ENCODE data around the gene POLN. TPM values are rescaled to one million over a fixed set of nuclear protein-coding genes. Genes with fewer than 3 reads are reported as not detected.

The POLN gene
- total RNA-seq, 1 donor: 2.9 TPM

DNA sequence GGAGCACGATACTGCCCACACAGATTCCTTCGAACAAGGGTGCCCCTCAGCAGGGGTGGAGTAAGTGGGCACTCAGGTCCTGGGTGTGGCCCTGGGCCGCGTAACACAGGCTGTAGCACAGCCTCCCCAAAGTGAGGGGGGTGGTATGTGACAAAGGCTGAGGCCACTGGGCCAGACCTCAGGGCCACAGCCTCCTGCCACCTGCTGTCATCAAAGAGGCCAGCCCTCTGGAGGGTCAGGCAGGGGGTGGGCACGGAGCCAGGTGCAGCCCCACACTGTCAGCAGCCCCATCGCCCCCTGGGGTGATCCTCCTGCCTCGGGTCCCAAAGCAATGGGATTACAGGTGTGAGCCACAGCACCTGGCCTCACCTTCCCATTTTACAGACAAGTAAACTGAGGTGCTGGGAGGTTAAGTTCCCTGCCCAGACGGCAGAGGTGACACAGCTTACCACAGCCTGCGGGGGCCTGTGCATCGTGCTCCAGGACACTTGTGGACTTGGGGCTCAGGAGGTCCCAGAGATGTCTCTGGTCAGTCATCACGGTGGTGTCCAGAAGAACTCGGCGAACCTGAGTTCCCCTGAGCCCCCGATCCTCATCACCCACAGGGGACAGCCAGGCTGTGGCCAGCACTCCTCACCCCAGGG lies 47.5 kb upstream of the POLN start:
- no peaks in the 10 kb centered on the region for H3K9me3 ChIP-seq (ENCODE audit: low read depth, low read length)

DNA sequence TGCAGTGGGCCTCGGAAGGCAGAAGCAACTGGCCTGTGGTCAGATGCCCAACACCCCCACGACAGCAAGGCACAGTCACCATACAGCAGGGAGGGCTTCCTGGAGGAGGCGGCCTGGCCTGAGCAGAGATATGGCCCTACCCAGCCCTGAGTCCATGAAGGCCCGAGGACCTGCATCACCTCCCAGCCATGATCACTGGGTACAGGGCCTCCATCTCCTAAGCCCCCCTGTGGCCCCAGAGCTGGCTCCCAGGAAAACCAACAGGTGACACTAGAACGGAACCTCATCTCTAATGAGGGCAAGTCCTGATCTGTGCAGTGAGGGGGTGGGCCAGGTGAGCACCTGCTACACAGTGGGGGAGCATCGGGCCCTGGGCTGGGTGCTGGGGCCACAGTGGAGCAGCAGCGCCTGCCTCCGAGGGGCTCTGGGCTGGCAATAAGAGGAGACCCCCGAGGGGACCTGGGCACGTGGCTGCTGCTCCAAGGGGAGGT lies 46.2 kb upstream of the POLN start:
- Histone ChIP-seq H3K9me3 (ENCODE audit: low read depth, low read length) (no peaks in the 10 kb centered on the region), H3K4me2 (ENCODE audit: insufficient read depth, low read length) (no peak overlapping the region), H3K4me1 (ENCODE audit: insufficient read depth, low read length) (no peaks in the 10 kb centered on the region), H3K79me2 (ENCODE audit: insufficient read depth, low read length) (no peaks in the 10 kb centered on the region), H3K4me3 (ENCODE audit: insufficient read depth, low read length) (no peak overlapping the region), H3K27me3 (ENCODE audit: insufficient read depth, low read length) (no peaks in the 10 kb centered on the region), H4K20me1 (ENCODE audit: insufficient read depth, low read length) (no peaks in the 10 kb centered on the region), H2AFZ (ENCODE audit: low read length) (no peak overlapping the region), H3K27ac (ENCODE audit: low read depth, low read length) (no peak overlapping the region), H3K36me3 (ENCODE audit: insufficient read depth, low read length) (no peaks in the 10 kb centered on the region)
- DNase-seq (ENCODE audit: insufficient read length, low spot score, missing footprints): peak; percentile 51
- TF ChIP-seq, protein P1, sequence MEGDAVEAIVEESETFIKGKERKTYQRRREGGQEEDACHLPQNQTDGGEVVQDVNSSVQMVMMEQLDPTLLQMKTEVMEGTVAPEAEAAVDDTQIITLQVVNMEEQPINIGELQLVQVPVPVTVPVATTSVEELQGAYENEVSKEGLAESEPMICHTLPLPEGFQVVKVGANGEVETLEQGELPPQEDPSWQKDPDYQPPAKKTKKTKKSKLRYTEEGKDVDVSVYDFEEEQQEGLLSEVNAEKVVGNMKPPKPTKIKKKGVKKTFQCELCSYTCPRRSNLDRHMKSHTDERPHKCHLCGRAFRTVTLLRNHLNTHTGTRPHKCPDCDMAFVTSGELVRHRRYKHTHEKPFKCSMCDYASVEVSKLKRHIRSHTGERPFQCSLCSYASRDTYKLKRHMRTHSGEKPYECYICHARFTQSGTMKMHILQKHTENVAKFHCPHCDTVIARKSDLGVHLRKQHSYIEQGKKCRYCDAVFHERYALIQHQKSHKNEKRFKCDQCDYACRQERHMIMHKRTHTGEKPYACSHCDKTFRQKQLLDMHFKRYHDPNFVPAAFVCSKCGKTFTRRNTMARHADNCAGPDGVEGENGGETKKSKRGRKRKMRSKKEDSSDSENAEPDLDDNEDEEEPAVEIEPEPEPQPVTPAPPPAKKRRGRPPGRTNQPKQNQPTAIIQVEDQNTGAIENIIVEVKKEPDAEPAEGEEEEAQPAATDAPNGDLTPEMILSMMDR (IDR thresholded peaks at IDR 0.05; ENCODE audit: extremely low read depth, low read depth, low read length): no peak

More for the DNA sequence above, 47.5 kb upstream of the POLN start:
- Histone ChIP-seq H3K79me2 (ENCODE audit: insufficient read depth, low read length) (no peaks in the 10 kb centered on the region), H4K20me1 (ENCODE audit: insufficient read depth, low read length) (no peaks in the 10 kb centered on the region), H3K27me3 (ENCODE audit: insufficient read depth, low read length) (no peaks in the 10 kb centered on the region), H3K27ac (ENCODE audit: low read depth, low read length) (no peak overlapping the region), H3K4me3 (ENCODE audit: insufficient read depth, low read length) (no peak overlapping the region), H3K36me3 (ENCODE audit: insufficient read depth, low read length) (no peaks in the 10 kb centered on the region), H3K4me1 (ENCODE audit: insufficient read depth, low read length) (no peaks in the 10 kb centered on the region), H2AFZ (ENCODE audit: low read length) (no peak overlapping the region), H3K4me2 (ENCODE audit: insufficient read depth, low read length) (no peak overlapping the region)
- peak; percentile 47 for DNase-seq (ENCODE audit: insufficient read length, low spot score, missing footprints)
- TF ChIP-seq, protein P1 (IDR thresholded peaks at IDR 0.05; ENCODE audit: extremely low read depth, low read depth, low read length): no peak

DNA sequence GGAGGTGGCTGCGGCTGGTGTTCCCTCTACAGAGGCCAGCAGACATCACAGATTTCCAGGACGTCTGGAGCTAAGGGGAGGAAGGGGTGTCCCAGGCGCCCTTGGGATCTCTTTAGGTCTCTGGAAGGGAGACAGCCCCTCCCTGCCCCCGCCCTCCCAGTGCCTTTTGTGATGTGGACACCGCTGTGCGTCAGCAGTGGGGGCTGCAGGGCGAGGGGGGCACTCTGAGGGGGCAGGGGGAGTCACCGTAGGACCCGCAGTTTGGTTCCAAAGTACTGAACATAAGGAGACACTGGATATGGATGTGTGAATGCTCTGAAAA lies 45.6 kb upstream of the POLN start:
- Histone ChIP-seq H4K20me1 (ENCODE audit: insufficient read depth, low read length) (no peaks in the 10 kb centered on the region), H3K79me2 (ENCODE audit: insufficient read depth, low read length) (no peaks in the 10 kb centered on the region), H3K9me3 (ENCODE audit: low read depth, low read length) (no peaks in the 10 kb centered on the region), H3K27me3 (ENCODE audit: insufficient read depth, low read length) (no peaks in the 10 kb centered on the region), H2AFZ (ENCODE audit: low read length) (no peak overlapping the region), H3K4me2 (ENCODE audit: insufficient read depth, low read length) (no peak overlapping the region), H3K36me3 (ENCODE audit: insufficient read depth, low read length) (no peaks in the 10 kb centered on the region), H3K4me3 (ENCODE audit: insufficient read depth, low read length) (no peak overlapping the region), H3K27ac (ENCODE audit: low read depth, low read length) (no peak overlapping the region), H3K4me1 (ENCODE audit: insufficient read depth, low read length) (no peaks in the 10 kb centered on the region)
- peak; percentile 39 for DNase-seq (ENCODE audit: insufficient read length, low spot score, missing footprints)
- TF ChIP-seq, protein P1 (IDR thresholded peaks at IDR 0.05; ENCODE audit: extremely low read depth, low read depth, low read length): no peak

DNA sequence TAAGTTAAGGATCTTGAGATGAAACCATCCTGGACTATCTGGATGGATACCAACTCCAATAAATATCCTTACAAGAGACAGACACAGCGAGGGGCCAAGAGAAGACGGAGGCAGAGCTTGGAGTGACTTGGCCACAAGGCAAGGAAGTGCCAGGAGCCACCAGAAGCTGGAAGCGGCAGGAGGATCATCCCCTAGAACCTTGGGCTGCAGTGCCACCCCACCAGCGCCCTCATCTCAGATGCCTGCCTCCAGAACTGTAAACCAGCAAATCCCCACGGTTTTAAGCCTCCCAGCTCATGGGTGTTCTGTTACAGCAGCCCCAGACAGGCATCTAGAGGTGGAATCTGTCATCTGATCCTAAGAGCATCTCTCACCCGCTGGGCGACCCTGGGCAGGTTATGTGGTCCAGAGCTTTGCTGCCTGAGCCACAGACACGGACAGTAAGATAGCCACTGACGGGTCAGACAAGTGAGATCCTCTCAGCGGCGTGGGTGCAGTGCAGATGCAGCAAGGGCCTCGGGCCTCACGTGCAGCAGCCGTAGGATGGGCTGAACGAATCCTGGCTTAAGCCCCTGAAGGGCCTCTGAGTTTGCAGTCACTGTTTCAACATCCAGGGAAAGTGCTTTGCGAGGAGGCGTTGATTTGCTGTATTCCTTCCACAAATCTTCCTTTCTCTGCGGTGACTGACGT lies 45.1 kb upstream of the POLN start:
- Histone ChIP-seq H4K20me1 (ENCODE audit: insufficient read depth, low read length) (no peaks in the 10 kb centered on the region), H2AFZ (ENCODE audit: low read length) (no peak overlapping the region), H3K4me2 (ENCODE audit: insufficient read depth, low read length) (no peak overlapping the region), H3K27me3 (ENCODE audit: insufficient read depth, low read length) (no peaks in the 10 kb centered on the region), H3K27ac (ENCODE audit: low read depth, low read length) (no peak overlapping the region), H3K4me1 (ENCODE audit: insufficient read depth, low read length) (no peaks in the 10 kb centered on the region), H3K9me3 (ENCODE audit: low read depth, low read length) (no peaks in the 10 kb centered on the region), H3K79me2 (ENCODE audit: insufficient read depth, low read length) (no peaks in the 10 kb centered on the region), H3K36me3 (ENCODE audit: insufficient read depth, low read length) (no peaks in the 10 kb centered on the region), H3K4me3 (ENCODE audit: insufficient read depth, low read length) (no peak overlapping the region)
- TF ChIP-seq, protein P1 (IDR thresholded peaks at IDR 0.05; ENCODE audit: extremely low read depth, low read depth, low read length): no peak
- peak; percentile 36 for DNase-seq (ENCODE audit: insufficient read length, low spot score, missing footprints)
